Body of pancreas (tissue), 4 donors: Measurements from ENCODE around the gene BCAS4. TPM values are rescaled to one million over a fixed set of nuclear protein-coding genes. Genes with fewer than 3 reads are reported as not detected.
"Not testable (repeated sequence)": the region's sequence is repeated elsewhere in the genome, so short reads cannot be mapped to it uniquely, and the experiment has no call there.

Source experiments
- ATAC-seq: fragments of 150-250 bp; one replicate; pipeline ENCODE4 v1.9.1; 2016
- DNase-seq, 4 donors: peaks; one replicate each; pipeline ENCODE4 v3.0.0-alpha.2; 2019
- H3K27ac ChIP-seq, 4 donors: fragments of 200-600 bp; sonication (generic); 1 replicate in 3 of 4; 2 replicates in 1 of 4; pipeline versions ENCODE4 v1.5.1 to v1.6.1; 2016 to 2019; ENCODE audit warnings: mild to moderate bottlenecking in 1 of 4, mixed read lengths in 1 of 4, moderate library complexity in 1 of 4
- H3K27me3 ChIP-seq, 2 donors: fragments of 200-600 bp; sonication (generic); one replicate each; pipeline ENCODE4 v1.6.0; 2016; ENCODE audit warnings: mild to moderate bottlenecking in 1 of 2
- H3K36me3 ChIP-seq, 2 donors: fragments of 200-600 bp; sonication (generic); replicated peaks in 1 of 2; 2 replicates each; pipeline ENCODE4 v1.5.1; 2016; ENCODE audit warnings: low read depth in 2 of 2; ENCODE audit not compliant: insufficient read depth in 1 of 2
- H3K4me1 ChIP-seq: fragments of 200-600 bp; sonication (generic); one replicate; pipeline ENCODE4 v1.6.0; 2016
- H3K4me3 ChIP-seq, 2 donors: fragments of 200-600 bp; sonication (generic); 1 replicate in 1 of 2; 2 replicates in 1 of 2; pipeline ENCODE4 v1.5.1; 2016 to 2019
- H3K9me3 ChIP-seq, 3 donors: fragments of 200-600 bp; sonication (generic); 1 replicate in 2 of 3; 2 replicates in 1 of 3; pipeline ENCODE4 v1.5.1; 2016
- CTCF ChIP-seq, 7 experiments: fragments of 450-650 bp in 4 of 7; fragments of 200-600 bp in 3 of 7; sonication (generic) in 3 of 7; IDR thresholded peaks; one replicate each; pipeline ENCODE4 v1.5.1; 2016 to 2019; ENCODE audit warnings: antibody characterized with exemption in 7 of 7
- POLR2A ChIP-seq, 3 donors: fragments of 450-650 bp; IDR thresholded peaks; one replicate each; pipeline ENCODE4 v1.6.1; 2016; ENCODE audit warnings: antibody characterized with exemption in 3 of 3, mild to moderate bottlenecking in 2 of 3
- whole genome bisulfite sequencing, 2 donors: methylation state at CpG; one replicate each; pipeline ENCODE4 v1.1.5; 2017; 5-methylcytosine and 5-hydroxymethylcytosine counted together
- intact Hi-C: fragments of 100-400 bp; cut with DNase I; formaldehyde crosslinking; loops from one replicate; pipeline ENCODE4 v1.15.1; 2023
- total RNA-seq, 2 donors: library from RNA; depleted of rRNA; stranded (reverse); fragments of >200 nt; gene quantifications; one replicate each; pipeline ENCODE4 v1.1.0, GENCODE V29; 2016

The BCAS4 gene
- total RNA-seq, 2 donors from 2014 or later = under 0.01 to 2.3 TPM

DNA sequence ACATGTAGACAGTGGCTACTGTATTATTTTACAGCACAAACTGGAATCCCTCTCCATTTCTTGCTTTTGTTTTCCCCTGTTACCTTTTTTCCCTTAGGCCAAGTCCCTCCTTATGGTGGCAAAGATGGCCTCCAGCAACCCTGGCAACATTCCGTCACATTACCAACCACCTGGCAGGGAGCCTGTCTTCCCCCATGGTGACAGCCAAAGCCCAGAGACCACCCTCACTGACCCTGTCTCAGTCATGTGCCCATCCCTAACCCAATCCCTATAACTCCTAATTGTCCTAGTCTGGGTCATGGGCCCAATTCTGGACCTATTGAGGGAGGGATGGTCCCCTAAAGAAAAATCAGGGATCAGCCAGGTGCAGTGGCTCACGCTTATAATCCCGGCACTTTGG lies 35.9 kb upstream of the BCAS4 start:
- no peak for DNase-seq
- H3K9me3 ChIP-seq = peaks cover 0 to 3% (median 0%) of the 10 kb centered on the region in 3 donors

GRCh38 chr20:50759678-50760077 lies 35.2 kb upstream of the BCAS4 start:
- no peaks in the 10 kb centered on the region for H3K36me3 ChIP-seq
- intact Hi-C loops = no loop called here
- ATAC-seq = no peak
- peak overlapping the region in 2 of 4 donors; percentile 87 for H3K27ac ChIP-seq
- WGBS, 2 donors = 74 to 85% methylated on average over 5 of the region's 5 CpGs
- TF ChIP-seq CTCF (IDR thresholded peaks at IDR 0.05) = no peak
- no peak for TF ChIP-seq POLR2A (IDR thresholded peaks at IDR 0.05)
- H3K27me3 ChIP-seq = no peaks in the 10 kb centered on the region
- H3K9me3 ChIP-seq = peaks cover 0 to 3% (median 0%) of the 10 kb centered on the region in 3 donors
- H3K4me1 ChIP-seq = peaks cover 39% of the 10 kb centered on the region
- no peak overlapping the region for H3K4me3 ChIP-seq
- no peak for DNase-seq

More for the DNA sequence above, 35.9 kb upstream of the BCAS4 start:
- no peak for ATAC-seq
- Histone ChIP-seq H3K4me3 (no peak overlapping the region), H3K27me3 (no peaks in the 10 kb centered on the region), H3K36me3 (no peaks in the 10 kb centered on the region), H3K27ac (peak overlapping the region in 2 of 4 donors; percentile 18 to 23), H3K4me1 (peaks cover 35% of the 10 kb centered on the region)
- 92 to 93% methylated on average over 3 of the region's 3 CpGs for WGBS, 2 donors
- TF ChIP-seq POLR2A (IDR thresholded peaks at IDR 0.05) (no peak), CTCF (IDR thresholded peaks at IDR 0.05) (no peak)
- intact Hi-C loops = no loop called here

DNA sequence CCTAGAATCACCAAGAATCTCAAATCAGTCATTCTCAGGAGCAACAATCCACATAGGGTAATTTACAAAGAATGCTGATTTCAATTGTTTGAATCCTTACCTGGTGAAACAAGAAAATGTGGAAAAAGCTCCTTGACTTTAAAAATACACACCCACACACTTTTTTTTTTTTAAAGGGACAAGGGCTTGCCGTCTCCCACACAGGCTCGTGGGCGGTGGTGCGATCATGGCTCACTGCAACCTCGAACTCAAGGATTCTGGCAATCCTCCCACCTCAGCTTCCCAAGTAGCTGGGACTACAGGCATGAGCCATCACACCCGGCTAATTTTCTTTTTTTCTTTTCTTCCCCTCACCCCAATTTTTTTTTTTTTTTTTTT lies 32.8 kb upstream of the BCAS4 start:
- WGBS, 2 donors = 13 to 30% methylated on average over 6 of the region's 6 CpGs
- TF ChIP-seq CTCF (IDR thresholded peaks at IDR 0.05) (no peak), POLR2A (IDR thresholded peaks at IDR 0.05) (no peak)
- Histone ChIP-seq H3K27ac (peak overlapping the region; percentile 76 to 87 (median 84)), H3K4me3 (no peak overlapping the region), H3K36me3 (no peaks in the 10 kb centered on the region), H3K9me3 (peaks cover 0 to under 1% (median 0%) of the 10 kb centered on the region in 3 donors), H3K27me3 (no peaks in the 10 kb centered on the region), H3K4me1 (peaks cover 39% of the 10 kb centered on the region)
- ATAC-seq = peak; percentile 17
- intact Hi-C loops = no loop called here
- peak; percentile 28 to 42 (median 34) for DNase-seq

- 18 to 28% methylated on average over 9 to 12 of the region's 12 CpGs for WGBS, 2 donors
- Histone ChIP-seq H3K4me1 (peaks cover 39% of the 10 kb centered on the region), H3K9me3 (no peaks in the 10 kb centered on the region), H3K4me3 (no peak overlapping the region), H3K36me3 (no peaks in the 10 kb centered on the region), H3K27me3 (no peaks in the 10 kb centered on the region), H3K27ac (peak overlapping the region; percentile 76 to 87 (median 84))
- peak; percentile 58 for ATAC-seq
- intact Hi-C loops = no loop called here
- peak; percentile 80 to 93 (median 88) for DNase-seq
- TF ChIP-seq CTCF (IDR thresholded peaks at IDR 0.05) (peak in 3 of 7 experiments; percentile 10 to 34 (median 33)), POLR2A (IDR thresholded peaks at IDR 0.05) (no peak)
These were observed 32.2 kb upstream of the BCAS4 start for GRCh38 chr20:50762435-50763220.

DNA sequence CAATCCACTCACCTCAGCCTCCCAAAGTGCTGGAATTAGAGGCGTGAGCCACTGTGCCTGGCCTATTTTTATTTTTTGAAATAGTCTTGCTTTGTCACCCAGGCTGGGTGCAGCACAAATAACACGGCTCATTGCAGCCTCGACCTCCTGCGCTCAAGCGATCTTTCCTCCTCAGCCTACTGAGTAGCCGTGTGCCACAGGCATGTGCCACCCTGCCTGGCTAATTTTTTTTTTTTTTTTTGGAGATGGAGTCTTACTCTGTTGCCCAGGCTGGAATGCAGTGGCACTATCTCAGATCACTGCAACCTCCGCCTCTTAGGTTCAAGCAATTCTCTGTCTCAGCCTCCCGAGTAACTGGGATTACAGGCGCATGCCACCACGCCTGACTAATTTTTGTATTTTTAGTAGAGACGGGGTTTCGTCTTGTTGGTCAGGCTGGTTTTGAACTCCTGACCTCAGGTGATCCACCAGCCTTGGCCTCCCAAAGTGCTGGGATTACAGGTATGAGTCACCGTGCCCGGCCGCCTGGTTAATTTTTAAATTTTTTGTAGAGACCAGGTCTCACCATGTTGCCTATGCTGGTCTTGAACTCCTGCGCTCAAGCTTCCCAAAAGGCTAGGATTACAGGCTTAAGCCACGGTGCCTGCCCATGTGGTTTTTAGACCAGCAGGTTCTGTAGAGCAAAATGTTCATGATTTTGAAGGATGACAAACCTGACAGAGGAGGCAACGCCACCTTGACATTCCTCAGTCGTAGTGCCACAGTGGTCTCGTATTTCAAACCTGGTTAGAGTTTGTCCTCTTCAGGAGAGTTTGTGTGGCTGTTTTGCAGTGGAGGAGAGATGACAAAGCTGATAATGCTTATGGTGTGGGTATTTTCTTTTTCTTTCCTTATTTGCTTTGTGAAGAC lies 31.1 kb upstream of the BCAS4 start:
- intact Hi-C loops, ATAC-seq, H3K9me3 ChIP-seq, H3K4me3 ChIP-seq, H3K36me3 ChIP-seq, H3K27me3 ChIP-seq: not testable (repeated sequence)
- Histone ChIP-seq H3K4me1 (peaks cover 39% of the 10 kb centered on the region), H3K27ac (peak overlapping the region; percentile 76 to 87 (median 84))
- WGBS, 2 donors = 78 to 79% methylated on average over 18 to 20 of the region's 20 CpGs
- peak in 1 of 4 donors; percentile 13 for DNase-seq

DNA sequence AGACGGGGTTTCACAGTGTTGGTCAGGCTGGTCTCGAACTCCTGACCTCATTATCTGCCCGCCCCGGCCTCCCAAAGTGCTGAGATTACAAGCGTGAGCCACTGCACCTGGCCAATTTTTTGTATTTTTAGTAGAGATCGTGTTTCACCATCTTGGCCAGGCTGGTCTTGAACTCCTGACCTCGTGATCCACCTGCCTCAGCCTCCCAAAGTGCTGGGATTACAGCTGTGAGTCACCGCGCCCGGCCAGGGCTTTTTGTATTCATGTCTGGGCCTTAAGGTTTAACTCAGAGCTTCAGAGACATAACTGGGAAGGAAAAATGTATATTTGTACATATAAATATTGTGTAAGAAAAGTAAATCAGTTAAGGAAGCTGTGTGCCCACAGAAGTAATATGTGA lies 29.6 kb upstream of the BCAS4 start:
- WGBS, 2 donors = 74 to 76% methylated on average over 10 of the region's 10 CpGs
- ATAC-seq = not testable (repeated sequence)
- DNase-seq = peak in 1 of 4 donors; percentile 4

More for the DNA sequence above, 29.6 kb upstream of the BCAS4 start:
- H3K4me1 ChIP-seq = peaks cover 39% of the 10 kb centered on the region
- H3K27me3 ChIP-seq, intact Hi-C loops, H3K4me3 ChIP-seq, H3K27ac ChIP-seq, H3K9me3 ChIP-seq, H3K36me3 ChIP-seq: not testable (repeated sequence)
